GM18861 (cell line): Measurements from ENCODE around the gene NPR1.
"Not testable (repeated sequence)": the region's sequence is repeated elsewhere in the genome, so short reads cannot be mapped to it uniquely, and the experiment has no call there.

Source experiments
- ATAC-seq: cut with Tn5 transposase; IDR thresholded peaks from one replicate; pipeline ENCODE4 v1.9.1; 2021; ENCODE audit not compliant: unreplicated experiment

The NPR1 gene

DNA sequence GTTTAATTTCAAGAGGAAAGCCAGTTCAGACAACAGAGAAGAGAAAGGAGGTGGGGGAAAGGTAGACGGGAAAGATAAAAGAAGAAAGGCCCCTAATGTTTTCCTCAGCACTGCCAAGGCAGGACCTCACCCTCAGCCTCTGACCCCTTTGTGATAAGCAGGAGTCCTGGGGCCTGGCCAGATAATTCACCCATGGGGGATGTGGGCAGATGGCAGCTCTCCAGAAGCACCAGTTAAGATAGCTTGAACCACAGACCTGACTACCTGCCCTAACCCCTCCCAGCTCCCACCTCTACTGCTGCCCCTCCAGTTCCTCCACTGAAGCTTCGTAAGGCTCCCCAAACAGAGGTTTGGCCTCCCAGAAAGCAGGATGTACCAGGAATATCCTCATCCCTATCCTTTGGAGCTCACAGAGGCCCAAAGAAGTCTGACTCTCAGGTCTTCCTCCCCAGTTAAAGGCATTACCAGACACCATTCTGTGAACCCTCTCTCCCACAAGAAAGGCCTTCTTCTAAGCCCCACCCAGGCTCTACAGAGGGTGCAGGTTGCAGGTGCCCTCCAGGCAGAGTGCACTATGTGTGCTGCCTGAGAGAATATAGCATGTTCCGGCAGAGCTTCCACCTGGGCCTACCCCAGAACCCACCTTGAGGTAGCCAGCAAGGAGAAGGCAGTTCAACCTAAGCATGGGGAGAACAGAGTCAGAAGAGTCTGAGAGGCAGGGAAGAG, 29.2 kb upstream of the NPR1 start:
- ATAC-seq, result no peak

GRCh38 chr1:153649863-153650235, 28.6 kb upstream of the NPR1 start:
- ATAC-seq, result no peak

DNA sequence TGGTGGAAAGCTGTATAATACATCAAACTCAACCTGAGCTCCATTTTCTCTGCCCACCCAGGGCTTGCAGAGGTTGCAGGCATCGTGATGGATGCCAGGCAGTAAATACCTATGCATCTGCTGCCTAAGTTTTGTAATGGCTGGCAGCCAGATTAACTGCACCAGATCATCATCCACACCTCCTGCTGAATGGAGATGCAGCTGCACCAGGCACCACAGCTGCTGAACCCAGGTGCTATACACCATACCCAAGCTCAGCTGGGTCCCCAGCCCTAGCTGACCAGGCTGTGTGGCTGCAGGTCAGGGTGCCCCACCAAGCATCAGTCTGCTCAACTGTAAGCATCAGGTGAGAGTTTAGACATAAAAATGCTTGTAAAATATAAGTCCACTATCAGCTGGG, 26.7 kb upstream of the NPR1 start:
- no peak for ATAC-seq

GRCh38 chr1:153652805-153653500, 25.5 kb upstream of the NPR1 start:
- no peak for ATAC-seq

DNA sequence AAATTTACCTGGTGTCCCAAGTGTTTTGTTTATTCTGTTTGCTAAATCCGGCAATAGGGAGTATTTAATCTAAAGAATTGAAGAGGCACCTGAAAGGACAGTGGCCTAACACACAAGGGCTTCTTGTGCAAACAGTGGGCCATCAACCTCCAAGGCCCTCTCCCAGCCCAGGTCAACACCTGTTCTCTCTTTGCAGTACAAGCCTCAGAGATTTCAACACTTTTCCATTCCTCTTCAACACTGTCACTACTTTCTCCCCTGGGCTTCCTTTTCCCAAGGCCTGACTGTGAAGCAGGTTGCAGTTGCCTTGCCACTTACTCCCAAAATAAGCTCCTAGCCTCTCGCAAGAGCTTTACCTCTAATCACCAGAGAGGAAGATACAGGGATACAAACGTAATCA, 23.2 kb upstream of the NPR1 start:
- ATAC-seq, result no peak

GRCh38 chr1:153658400-153659174, 19.9 kb upstream of the NPR1 start, which contains the start of gene SNAPIN:
Gene SNAPIN (plus strand): TSS chr1:153658703. CDS start chr1:153658744, 41 bp downstream.
- ATAC-seq, result peak; percentile 82

GRCh38 chr1:153659175-153659534, 19.3 kb upstream of the NPR1 start:
- ATAC-seq, result no peak

DNA sequence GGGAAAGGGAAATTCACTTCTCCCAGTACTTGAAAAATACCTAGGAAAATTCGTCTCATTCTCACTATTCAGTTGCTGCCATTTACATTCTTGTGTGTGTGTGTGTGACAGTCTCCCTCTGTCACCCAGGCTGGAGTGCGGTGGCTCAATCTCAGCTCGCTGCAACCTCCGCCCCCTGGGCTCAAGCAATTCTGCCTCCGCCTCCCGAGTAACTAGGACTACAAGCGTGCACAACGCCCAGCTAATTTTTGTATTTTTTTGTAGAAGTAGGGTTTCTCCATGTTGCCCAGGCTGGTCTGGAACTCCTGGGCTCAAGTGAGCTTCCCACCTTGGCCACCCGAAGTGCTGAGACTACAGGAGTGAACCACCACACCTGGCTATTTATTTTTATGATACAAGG, 18.8 kb upstream of the NPR1 start:
- no peak for ATAC-seq

DNA sequence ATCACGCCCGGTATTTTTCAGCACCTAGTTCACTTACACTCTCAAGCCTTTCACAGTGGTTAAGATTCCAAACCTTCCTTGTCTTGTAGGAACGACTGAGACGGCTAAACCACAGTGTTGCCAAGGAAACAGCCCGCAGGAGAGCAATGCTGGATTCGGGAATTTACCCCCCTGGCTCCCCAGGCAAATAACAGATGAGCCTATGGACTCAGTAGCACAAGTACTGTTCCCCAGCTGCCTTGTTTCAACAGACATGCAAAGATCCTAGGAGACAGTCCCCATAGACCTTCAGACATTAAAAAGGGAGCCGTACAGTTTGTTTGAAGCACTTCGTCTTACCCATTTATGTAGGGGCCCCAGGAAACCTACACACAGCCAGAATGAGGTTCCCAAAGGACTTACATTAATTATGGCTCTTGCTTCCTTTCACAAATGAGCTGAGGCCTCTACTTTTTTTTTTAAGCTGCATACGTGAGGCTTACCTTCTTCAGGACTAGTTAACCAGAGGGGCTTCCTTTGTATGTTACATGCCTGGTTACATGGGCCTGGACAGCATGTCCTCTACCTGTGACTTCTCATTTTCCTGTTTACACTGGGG, 17.3 kb upstream of the NPR1 start:
- no peak for ATAC-seq

- ATAC-seq, result no peak
These were observed 16.2 kb upstream of the NPR1 start for GRCh38 chr1:153662269-153662668.

DNA sequence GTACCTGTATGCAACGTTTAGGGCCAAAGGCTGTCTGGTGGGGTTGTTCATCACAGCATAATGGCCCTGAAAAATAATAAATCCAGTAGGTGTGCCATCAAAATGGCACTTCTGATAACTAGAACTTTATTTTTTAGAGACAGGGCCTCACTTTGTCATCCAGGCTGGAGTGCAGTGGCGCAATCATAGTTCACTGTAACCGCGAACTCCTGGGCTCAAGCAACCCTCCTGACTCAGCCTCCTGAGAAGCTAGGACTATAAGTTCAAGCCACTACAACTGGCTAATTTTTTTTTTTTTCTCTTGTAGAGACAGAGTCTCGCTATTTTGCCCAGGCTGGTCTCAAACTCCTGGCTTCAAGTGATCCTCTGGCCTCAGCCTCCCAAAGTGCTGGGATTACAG, 15.3 kb upstream of the NPR1 start:
- ATAC-seq, result no peak

- no peak for ATAC-seq
These were observed 11.0 kb upstream of the NPR1 start for GRCh38 chr1:153667439-153667838.

DNA sequence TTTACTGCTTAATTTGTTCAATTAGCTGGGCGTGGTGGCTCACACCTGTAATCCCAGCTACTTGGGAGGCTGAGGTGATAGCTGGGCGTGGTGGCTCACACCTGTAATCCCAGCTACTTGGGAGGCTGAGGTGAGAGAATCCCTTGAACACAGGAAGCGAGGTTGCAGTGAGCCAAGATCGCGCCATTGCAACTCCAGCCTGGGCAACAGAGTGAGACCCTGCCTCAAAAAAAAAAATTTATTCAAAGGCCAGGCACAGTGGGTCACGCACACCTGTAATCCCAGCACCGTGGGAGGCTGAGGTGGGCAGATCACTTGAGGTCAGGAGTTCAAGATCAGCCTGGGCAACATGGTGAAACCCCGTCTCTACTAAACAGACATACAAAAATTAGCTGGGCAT, 9.8 kb upstream of the NPR1 start:
- ATAC-seq, result not testable (repeated sequence)

GRCh38 chr1:153669606-153670005, 8.9 kb upstream of the NPR1 start:
- no peak for ATAC-seq

- no peak for ATAC-seq
These were observed 8.1 kb upstream of the NPR1 start for GRCh38 chr1:153670257-153670858.

- peak; percentile 96 for ATAC-seq
These were observed 7.4 kb upstream of the NPR1 start, which contains the start of gene ILF2 for GRCh38 chr1:153670859-153671627. Gene ILF2 (minus strand): TSS chr1:153670993. CDS start chr1:153670922, 71 bp downstream.

GRCh38 chr1:153671628-153672353, 6.7 kb upstream of the NPR1 start:
- peak; percentile 6 for ATAC-seq

DNA sequence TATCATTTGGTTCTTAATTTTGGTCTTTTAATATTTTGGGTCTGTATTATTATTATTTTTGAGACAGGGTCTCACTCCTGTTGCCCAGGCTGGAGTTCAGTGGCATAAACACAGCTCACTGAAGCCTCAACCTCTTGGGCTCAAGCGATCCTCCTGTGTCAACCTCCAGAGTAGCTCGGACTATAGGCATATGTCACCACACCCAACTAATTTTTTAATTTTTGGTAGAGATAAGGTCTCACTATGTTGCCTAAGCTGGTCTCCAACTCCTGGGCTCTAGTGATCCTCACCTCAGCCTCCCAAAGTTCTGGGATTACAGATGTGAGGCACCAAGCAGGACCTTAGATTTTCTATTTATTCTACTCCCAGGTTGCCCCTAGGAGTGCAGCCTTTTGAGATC, 5.0 kb upstream of the NPR1 start:
- no peak for ATAC-seq

- ATAC-seq, result no peak
These were observed 570 bp upstream of the NPR1 start for GRCh38 chr1:153677718-153678518.
